ENCODE data around the gene PRKCZ.
A peak's percentile ranks its signal among the peaks of the same experiment; 100 is the strongest.

The PRKCZ gene

DNA sequence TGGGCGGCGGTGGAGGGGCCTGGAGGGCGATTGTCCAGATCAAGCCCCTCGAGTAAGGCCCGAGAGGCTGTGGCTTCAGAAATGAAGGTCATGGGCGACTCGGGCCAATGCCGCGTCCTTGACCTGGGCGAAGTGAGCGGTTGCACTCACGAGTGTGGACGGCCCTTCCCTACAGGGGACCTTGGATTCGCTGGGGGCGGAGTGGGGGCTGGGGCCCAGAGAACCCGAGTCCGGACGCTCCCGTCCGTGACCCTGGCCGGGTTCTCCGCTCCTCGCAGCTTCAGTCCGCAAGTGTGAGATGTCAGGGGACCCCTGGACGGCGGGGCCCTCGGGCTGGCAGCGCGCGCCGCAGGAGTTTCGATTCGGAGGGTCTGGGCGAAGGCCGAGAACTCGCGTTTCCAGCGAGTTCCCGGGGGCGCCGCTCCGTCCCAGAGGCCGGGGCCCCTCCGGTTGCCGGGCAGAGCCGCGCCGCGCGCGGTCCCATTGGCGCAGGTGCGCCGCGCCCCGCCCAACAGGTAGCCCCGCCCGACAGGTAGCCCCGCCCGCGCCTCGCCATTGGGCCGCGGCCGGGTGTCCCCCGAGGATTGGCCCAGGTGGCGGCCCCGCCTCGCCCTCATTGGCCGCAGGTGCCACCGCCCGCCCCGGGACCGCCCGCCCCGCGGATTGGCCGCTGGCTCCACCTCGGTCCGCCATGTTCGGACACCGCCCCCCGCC, at the start of gene PRKCZ:
Gene PRKCZ, plus strand, starts transcription at position 694 of the 714 bp plus-strand sequence. CDS start 220 bp downstream, outside the sequence.
- WGBS (ENCODE audit: insufficient coverage, insufficient read length) = no CpG with 5 or more reads among the region's 83 CpGs
- Histone ChIP-seq H3K9me3 (ENCODE audit: control insufficient read depth, insufficient read depth, low read length) (no peaks in the 10 kb centered on the region), H3K27ac (ENCODE audit: low read length) (peak within 1 kb of the TSS; percentile 28), H3K4me3 (ENCODE audit: low read length) (peak within 1 kb of the TSS; percentile 98), H3K27me3 (ENCODE audit: control insufficient read depth, insufficient read depth, low read length) (no peaks in the 10 kb centered on the region), H3K36me3 (ENCODE audit: control insufficient read depth, insufficient read depth, low read length) (no peaks in the 10 kb centered on the region), H3K4me1 (ENCODE audit: control insufficient read depth, insufficient read depth, low read length) (peaks cover 16% of the 10 kb centered on the region)
- peak; percentile 58 for DNase-seq (ENCODE audit: low read depth, low spot score)

DNA sequence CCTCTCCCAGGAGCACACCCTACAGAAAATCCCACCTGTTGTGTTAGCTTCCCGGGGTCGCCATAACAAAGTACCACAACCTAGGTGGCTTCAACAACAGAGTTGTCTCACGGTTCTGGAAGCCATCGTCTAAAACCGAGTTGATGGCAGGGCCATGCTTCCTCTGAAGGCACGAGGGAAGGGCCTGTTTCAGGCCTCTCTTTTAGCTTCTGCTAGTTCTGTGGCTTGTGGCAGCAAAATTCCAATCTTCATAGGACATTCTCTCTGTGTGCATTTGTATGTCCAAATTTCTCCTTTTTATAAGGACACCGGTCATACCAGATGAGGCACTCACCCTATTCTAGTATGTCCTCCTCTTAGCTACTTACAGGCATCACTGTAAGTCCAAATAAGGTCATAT, 49.8 kb upstream of the PRKCZ start:
- H3K4me3 ChIP-seq (ENCODE audit: low read length) = no peak overlapping the region
- H3K4me1 ChIP-seq (ENCODE audit: control insufficient read depth, insufficient read depth, low read length) = no peaks in the 10 kb centered on the region
- WGBS (ENCODE audit: insufficient coverage, insufficient read length) = no CpG with 5 or more reads among the region's 7 CpGs
- H3K27me3 ChIP-seq (ENCODE audit: control insufficient read depth, insufficient read depth, low read length) = no peaks in the 10 kb centered on the region
- H3K27ac ChIP-seq (ENCODE audit: low read length) = no peak overlapping the region
- H3K9me3 ChIP-seq (ENCODE audit: control insufficient read depth, insufficient read depth, low read length) = no peaks in the 10 kb centered on the region
- H3K36me3 ChIP-seq (ENCODE audit: control insufficient read depth, insufficient read depth, low read length) = no peaks in the 10 kb centered on the region
- no peak for DNase-seq (ENCODE audit: low read depth, low spot score)

DNA sequence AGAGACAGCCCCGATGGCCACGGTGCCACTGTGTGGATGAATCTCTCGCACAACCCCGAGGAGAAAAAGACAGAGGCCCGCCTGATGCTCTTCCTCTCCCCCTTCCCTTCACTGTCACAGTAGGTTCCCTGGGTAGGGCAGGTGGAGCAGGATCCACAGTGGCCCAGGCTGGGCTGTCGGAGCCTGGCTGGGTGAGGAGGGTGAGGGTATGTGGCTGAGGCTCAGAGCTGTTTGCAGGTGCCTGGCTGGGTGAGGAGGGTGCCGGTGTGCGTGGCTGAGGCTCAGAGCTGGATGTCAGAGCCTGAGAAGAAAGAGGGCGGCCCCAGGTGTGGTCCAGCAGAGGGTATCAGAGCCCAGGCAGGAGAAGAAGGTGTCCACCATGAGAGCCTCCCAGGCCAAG, 49.4 kb upstream of the PRKCZ start:
- Histone ChIP-seq H3K36me3 (ENCODE audit: control insufficient read depth, insufficient read depth, low read length) (no peaks in the 10 kb centered on the region), H3K27me3 (ENCODE audit: control insufficient read depth, insufficient read depth, low read length) (no peaks in the 10 kb centered on the region), H3K4me3 (ENCODE audit: low read length) (no peak overlapping the region), H3K9me3 (ENCODE audit: control insufficient read depth, insufficient read depth, low read length) (no peaks in the 10 kb centered on the region), H3K27ac (ENCODE audit: low read length) (no peak overlapping the region), H3K4me1 (ENCODE audit: control insufficient read depth, insufficient read depth, low read length) (no peaks in the 10 kb centered on the region)
- no peak for DNase-seq (ENCODE audit: low read depth, low spot score)
- WGBS (ENCODE audit: insufficient coverage, insufficient read length) = no CpG with 5 or more reads among the region's 9 CpGs

DNA sequence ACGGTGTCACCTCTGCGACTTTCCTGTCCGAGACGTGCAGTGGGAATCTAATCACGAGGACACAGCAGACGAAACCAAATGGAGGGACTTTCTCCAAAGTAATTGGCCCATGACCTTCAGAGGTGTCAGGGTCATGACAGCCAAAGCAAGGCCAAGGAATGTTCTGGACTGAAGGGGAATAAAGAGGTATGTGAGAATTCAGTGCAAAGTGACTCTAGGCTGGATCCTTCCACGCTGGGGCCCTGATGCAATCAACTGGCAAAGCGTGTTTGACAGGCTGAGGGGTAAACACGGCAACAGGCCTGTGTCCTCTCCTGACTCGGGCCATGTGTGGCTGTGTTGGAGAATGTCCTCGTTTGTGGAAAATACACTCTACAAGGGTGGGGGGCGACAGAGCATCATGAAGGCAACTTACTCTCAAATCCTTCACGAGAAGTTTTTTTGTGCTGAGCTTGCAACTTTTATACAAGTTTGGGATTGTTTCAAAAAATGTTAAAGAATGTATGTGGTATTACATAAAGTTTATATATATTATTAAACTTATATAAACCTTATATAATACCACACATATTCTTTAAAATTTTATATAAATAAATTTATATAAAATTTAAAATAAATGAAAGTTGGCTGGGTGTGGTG, 48.3 kb upstream of the PRKCZ start:
- Histone ChIP-seq H3K27me3 (ENCODE audit: control insufficient read depth, insufficient read depth, low read length) (no peaks in the 10 kb centered on the region), H3K9me3 (ENCODE audit: control insufficient read depth, insufficient read depth, low read length) (no peaks in the 10 kb centered on the region), H3K27ac (ENCODE audit: low read length) (no peak overlapping the region), H3K4me1 (ENCODE audit: control insufficient read depth, insufficient read depth, low read length) (no peaks in the 10 kb centered on the region), H3K36me3 (ENCODE audit: control insufficient read depth, insufficient read depth, low read length) (no peaks in the 10 kb centered on the region), H3K4me3 (ENCODE audit: low read length) (no peak overlapping the region)
- DNase-seq (ENCODE audit: low read depth, low spot score) = no peak
- no CpG with 5 or more reads among the region's 13 CpGs for WGBS (ENCODE audit: insufficient coverage, insufficient read length)

DNA sequence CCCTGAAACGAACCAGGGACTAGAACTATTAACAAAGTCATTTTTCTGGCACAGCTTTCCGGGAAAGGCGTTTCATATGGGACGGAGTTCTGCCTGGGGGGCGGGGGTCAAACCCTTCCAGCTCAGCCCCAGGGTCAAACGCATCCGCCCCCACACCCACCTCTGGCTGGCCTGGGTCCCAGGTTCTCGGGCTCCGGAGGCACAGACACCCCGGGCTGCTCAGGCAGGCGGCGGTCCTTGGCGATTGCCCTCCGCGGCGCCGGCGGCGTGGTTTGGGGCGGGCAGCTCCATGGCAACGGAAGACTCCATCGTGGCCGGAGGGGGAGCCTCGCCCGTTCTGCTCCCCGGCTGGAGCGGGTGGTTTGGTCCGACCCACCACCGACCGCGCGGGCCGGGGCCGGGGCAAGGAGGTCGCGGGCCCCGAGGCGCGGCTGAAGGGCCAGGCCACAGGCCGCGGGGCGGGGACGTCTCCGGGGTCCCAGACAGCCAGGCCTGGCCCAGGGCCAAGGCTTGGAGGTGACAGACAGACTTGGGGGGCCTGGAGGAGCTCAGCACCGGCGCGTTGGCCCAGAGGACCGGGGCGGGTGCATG, 46.6 kb upstream of the PRKCZ start, which contains the start of gene CFAP74:
Gene CFAP74, minus strand, starts transcription at position 246 of the 591 bp plus-strand sequence. CDS start 12,830 bp downstream, outside the sequence.
- Histone ChIP-seq H3K27ac (ENCODE audit: low read length) (no peak within 1 kb of the TSS), H3K4me1 (ENCODE audit: control insufficient read depth, insufficient read depth, low read length) (no peaks in the 10 kb centered on the region), H3K9me3 (ENCODE audit: control insufficient read depth, insufficient read depth, low read length) (no peaks in the 10 kb centered on the region), H3K4me3 (ENCODE audit: low read length) (peak within 1 kb of the TSS; percentile 45), H3K27me3 (ENCODE audit: control insufficient read depth, insufficient read depth, low read length) (no peaks in the 10 kb centered on the region), H3K36me3 (ENCODE audit: control insufficient read depth, insufficient read depth, low read length) (no peaks in the 10 kb centered on the region)
- no CpG with 5 or more reads among the region's 49 CpGs for WGBS (ENCODE audit: insufficient coverage, insufficient read length)
- DNase-seq (ENCODE audit: low read depth, low spot score) = peak; percentile 55

DNA sequence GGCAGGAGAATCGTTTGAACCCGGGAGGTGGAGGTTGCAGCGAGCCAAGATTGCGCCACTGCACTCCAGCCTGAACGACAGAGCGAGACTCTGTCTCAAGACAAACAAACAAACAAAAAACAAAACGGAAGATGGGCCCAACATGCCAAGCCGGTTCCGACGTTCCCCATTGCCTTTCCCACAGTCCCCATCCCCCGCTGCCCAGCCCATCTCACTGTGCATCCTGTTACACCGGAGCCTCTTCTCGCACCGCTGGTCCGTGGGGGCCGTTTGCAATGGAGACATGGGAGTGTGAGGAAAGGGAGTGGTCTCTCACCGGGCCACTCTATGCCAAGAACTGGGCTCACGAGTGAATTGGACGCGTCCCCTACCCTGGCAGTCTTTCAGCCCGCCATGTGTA, 45.4 kb upstream of the PRKCZ start:
- no peaks in the 10 kb centered on the region for H3K27me3 ChIP-seq (ENCODE audit: control insufficient read depth, insufficient read depth, low read length)
- no peak overlapping the region for H3K27ac ChIP-seq (ENCODE audit: low read length)
- no peak for DNase-seq (ENCODE audit: low read depth, low spot score)
- H3K4me3 ChIP-seq (ENCODE audit: low read length) = no peak overlapping the region
- no CpG with 5 or more reads among the region's 21 CpGs for whole genome bisulfite sequencing (ENCODE audit: insufficient coverage, insufficient read length)
- H3K36me3 ChIP-seq (ENCODE audit: control insufficient read depth, insufficient read depth, low read length) = no peaks in the 10 kb centered on the region; the same call in 1 of the 2 replicates
- H3K9me3 ChIP-seq (ENCODE audit: control insufficient read depth, insufficient read depth, low read length) = no peaks in the 10 kb centered on the region
- no peaks in the 10 kb centered on the region for H3K4me1 ChIP-seq (ENCODE audit: control insufficient read depth, insufficient read depth, low read length)

DNA sequence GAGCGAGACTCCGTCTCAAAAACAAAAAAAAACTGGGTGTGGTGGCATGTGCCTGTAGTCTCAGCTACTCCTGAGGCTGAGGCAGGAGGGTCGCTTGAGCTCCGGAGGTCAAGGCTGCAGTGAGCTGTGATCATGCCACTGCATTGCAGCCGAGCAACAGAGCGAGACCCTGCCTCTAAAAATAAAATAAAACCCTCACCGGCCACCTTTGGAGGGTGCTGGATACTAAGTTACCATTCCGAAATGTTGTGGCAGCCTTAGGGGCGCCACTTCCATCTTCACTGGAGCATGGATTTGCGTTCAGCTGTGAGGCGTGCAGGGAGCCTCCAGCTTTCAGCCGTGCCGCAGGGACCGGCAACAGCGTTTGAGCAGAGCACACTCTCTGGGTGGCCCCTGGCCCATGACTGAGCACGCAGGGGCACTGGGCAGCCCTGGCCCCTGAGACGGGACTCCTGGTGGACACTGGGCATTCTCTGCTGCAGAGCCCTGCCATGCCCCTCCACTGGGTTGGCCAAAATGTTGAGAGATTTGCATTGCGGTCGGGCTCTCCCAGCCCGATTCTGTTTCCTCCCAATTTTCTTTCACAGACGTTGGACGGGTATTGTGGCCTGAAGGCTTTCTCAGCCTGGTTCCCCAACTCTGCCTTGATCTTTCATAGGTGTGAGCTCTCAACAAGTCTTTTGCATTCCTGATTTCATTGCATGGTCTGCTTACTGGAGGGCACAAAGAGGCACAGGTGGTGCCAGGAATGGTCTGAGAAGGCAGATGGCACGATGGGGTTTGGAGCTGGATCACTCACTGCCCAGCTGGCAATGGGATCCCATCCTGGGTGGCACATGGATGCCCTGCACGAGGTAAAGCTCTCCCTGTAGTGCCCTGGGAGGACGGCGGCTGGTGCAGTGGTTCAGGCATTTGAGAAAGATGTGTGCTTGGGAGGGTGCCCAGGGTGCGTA, 40.8 kb upstream of the PRKCZ start:
- WGBS (ENCODE audit: insufficient coverage, insufficient read length) = no CpG with 5 or more reads among the region's 27 CpGs
- Histone ChIP-seq H3K27me3 (ENCODE audit: control insufficient read depth, insufficient read depth, low read length) (no peaks in the 10 kb centered on the region), H3K9me3 (ENCODE audit: control insufficient read depth, insufficient read depth, low read length) (no peaks in the 10 kb centered on the region), H3K4me1 (ENCODE audit: control insufficient read depth, insufficient read depth, low read length) (0 out of 2 replicates have a peak, but pooled peaks cover 1% of the 10 kb centered on the region), H3K27ac (ENCODE audit: low read length) (no peak overlapping the region), H3K4me3 (ENCODE audit: low read length) (no peak overlapping the region), H3K36me3 (ENCODE audit: control insufficient read depth, insufficient read depth, low read length) (no peaks in the 10 kb centered on the region; the same call in 1 of the 2 replicates)
- no peak for DNase-seq (ENCODE audit: low read depth, low spot score)

DNA sequence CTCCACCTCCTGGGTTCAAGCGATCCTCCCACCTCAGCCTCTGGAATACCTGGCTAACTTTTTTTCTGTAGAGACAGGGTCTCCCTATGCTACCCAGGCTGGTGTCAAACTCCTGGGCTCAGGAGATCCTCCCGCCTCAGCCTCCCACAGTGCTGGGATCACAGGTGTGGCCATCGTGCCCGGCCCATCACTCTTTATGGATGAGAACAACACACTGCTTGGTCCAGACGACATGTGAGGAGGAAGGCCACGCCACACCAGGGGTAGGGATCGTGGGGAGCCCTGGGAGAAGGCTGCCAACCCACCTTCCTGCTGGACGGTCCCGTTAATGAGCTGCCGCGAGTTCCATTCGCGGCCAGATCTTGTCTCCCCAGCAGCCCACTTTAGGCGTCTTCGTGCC, 36.0 kb upstream of the PRKCZ start:
- no peaks in the 10 kb centered on the region for H3K27me3 ChIP-seq (ENCODE audit: control insufficient read depth, insufficient read depth, low read length)
- H3K9me3 ChIP-seq (ENCODE audit: control insufficient read depth, insufficient read depth, low read length) = no peaks in the 10 kb centered on the region
- no peak for DNase-seq (ENCODE audit: low read depth, low spot score)
- 0 out of 2 replicates have a peak, but pooled peaks cover 1% of the 10 kb centered on the region for H3K4me1 ChIP-seq (ENCODE audit: control insufficient read depth, insufficient read depth, low read length)
- H3K27ac ChIP-seq (ENCODE audit: low read length) = no peak overlapping the region
- no peak overlapping the region for H3K4me3 ChIP-seq (ENCODE audit: low read length)
- no CpG with 5 or more reads among the region's 15 CpGs for WGBS (ENCODE audit: insufficient coverage, insufficient read length)
- no peaks in the 10 kb centered on the region; the same call in 1 of the 2 replicates for H3K36me3 ChIP-seq (ENCODE audit: control insufficient read depth, insufficient read depth, low read length)

DNA sequence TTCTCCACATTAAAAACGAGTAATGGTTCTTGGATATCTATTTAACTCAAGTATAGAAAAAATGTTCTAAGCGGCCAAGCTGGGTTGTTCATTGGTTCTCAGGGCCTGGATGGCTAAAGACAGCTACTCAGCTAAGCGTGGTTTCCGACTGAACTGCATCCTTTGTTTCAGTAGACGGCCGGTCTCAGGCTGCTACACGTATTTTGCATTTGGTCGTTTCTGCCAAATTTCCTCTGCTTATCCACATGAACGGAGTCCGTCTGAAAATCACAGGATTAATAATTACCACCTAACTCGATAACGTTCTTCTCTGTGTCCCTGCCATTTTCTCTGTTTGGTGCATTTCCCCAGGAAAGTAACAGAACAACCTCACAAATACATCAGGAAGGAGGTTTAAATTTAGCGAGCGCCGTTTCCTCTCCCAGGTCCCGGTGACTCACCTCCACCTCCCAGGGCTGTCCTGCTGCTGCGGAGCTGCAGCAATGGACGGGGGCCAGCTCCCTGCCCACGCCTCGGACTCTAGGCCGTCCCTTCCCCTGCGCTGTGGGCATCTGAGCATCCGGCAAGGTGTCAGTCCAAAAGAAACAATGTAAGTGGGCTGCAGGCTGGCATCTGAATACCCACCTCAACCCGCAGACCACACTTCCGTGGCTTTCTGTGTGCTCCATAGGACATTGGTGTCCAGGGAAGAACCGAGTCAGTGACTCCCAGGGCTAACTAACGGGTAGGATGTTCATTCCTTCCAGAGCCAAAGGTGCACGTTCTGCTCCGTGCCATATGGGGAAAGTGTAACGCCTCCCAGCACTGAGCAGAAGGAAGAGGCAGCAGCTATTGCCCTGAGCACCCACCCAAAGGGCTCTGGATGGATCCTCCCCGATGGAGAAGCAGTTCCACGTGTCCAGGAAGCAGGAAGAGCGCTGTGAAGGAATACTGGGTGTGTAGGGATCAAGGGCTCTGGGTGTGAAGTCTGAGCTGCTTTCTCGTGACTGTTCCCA, 35.2 kb upstream of the PRKCZ start:
- no peaks in the 10 kb centered on the region for H3K36me3 ChIP-seq (ENCODE audit: control insufficient read depth, insufficient read depth, low read length)
- WGBS (ENCODE audit: insufficient coverage, insufficient read length) = no CpG with 5 or more reads among the region's 34 CpGs
- H3K4me1 ChIP-seq (ENCODE audit: control insufficient read depth, insufficient read depth, low read length) = 0 out of 2 replicates have a peak, but pooled peaks cover 1% of the 10 kb centered on the region
- H3K27ac ChIP-seq (ENCODE audit: low read length) = no peak overlapping the region
- peaks cover 3% of the 10 kb centered on the region; the same call in 1 of the 2 replicates for H3K27me3 ChIP-seq (ENCODE audit: control insufficient read depth, insufficient read depth, low read length)
- no peak overlapping the region for H3K4me3 ChIP-seq (ENCODE audit: low read length)
- no peak for DNase-seq (ENCODE audit: low read depth, low spot score)
- H3K9me3 ChIP-seq (ENCODE audit: control insufficient read depth, insufficient read depth, low read length) = no peaks in the 10 kb centered on the region
